Pancreas (tissue), 10 donors: ENCODE measurements around the gene ZNF511. TPM values are rescaled to one million over a fixed set of nuclear protein-coding genes. Genes with fewer than 3 reads are reported as not detected.

Experiments
- ATAC-seq, 4 donors: fragments of 200-7000 bp; cut with Tn5 transposase; one replicate each; pipeline versions ENCODE4 v1.8.0 to v1.9.1; 2020; ENCODE audit warnings: mild to moderate bottlenecking in 4 of 4, moderate library complexity in 4 of 4
- DNase-seq, 6 donors: peaks; one replicate each; pipeline ENCODE4 v3.0.0-alpha.2; 2020
- FAIRE-seq: peaks from 2 replicates; lab custom pipeline; 2012; peaks lifted over from hg19 to GRCh38; lab: Jason Lieb, UNC
- H3K27ac ChIP-seq, 4 donors: fragments of 200-600 bp; sonication (generic); 1 replicate in 3 of 4; 2 replicates in 1 of 4; pipeline versions ENCODE4 v1.5.0 to v1.8.0; 2020
- H3K27me3 ChIP-seq, 4 donors: fragments of 200-600 bp; one replicate each; pipeline ENCODE4 v1.8.0; 2021
- H3K36me3 ChIP-seq, 3 donors: fragments of 200-600 bp; sonication (generic) in 1 of 3; one replicate each; pipeline versions ENCODE4 v1.5.0 to v1.8.0; 2020 to 2021
- H3K4me1 ChIP-seq, 3 donors: fragments of 200-600 bp; one replicate each; pipeline ENCODE4 v1.8.0; 2021
- H3K4me3 ChIP-seq, 4 donors: fragments of 200-600 bp; sonication (generic) in 2 of 4; one replicate each; pipeline versions ENCODE4 v1.5.0 to v1.8.0; 2020 to 2021
- H3K9me3 ChIP-seq, 4 donors: fragments of 200-600 bp; one replicate each; pipeline ENCODE4 v1.8.0; 2021
- CTCF ChIP-seq, 4 donors: fragments of 200-600 bp; sonication (generic) in 3 of 4; IDR thresholded peaks; one replicate each; pipeline versions ENCODE4 v1.5.0 to v1.8.0; 2021; ENCODE audit warnings: antibody characterized with exemption in 4 of 4
- WGBS, 2 donors: extraction: QIAGEN DNeasy Blood & Tissue Kit; methylation state at CpG; one replicate each; pipeline ENCODE4 v1.1.7; 2013; 5-methylcytosine and 5-hydroxymethylcytosine counted together
- intact Hi-C, 3 donors: fragments of 100-400 bp; cut with DNase I; formaldehyde crosslinking; loops; one replicate each; pipeline versions ENCODE4 v1.11.1 to v1.14.2; 2022
- polyA plus RNA-seq, 2 donors: library from polyadenylated mRNA; stranded (reverse); fragments of 200-250 nt; gene quantifications; one replicate each; pipeline ENCODE4 v1.2.3, GENCODE V29; 2013
- total RNA-seq, 6 donors: library from RNA; stranded (reverse); fragmentation: NEBNext Ultra II Directional in 4 of 6; extraction: Animal tissue kit (Norgen Biotek cat#: 25700) in 4 of 6; gene quantifications; one replicate each; pipeline versions ENCODE4 v1.2.1 to v1.2.4, GENCODE V29; 2021 to 2023
- donor health status: healthy with polysubstance abuse.
- donor health status: DM: no; HTN: no; CAD: no; lungs with moderate emphysema.
- donor health status: DM: no; HTN: no; CAD: no.
- donor health status: control.
- donor health status: control.
- donor health status: Bipolar disorder and iron deficiency.
- donor health status: DM: yes; HTN: yes; CAD: no.
- donor health status: DM: no; HTN: no; CAD: no.
- donor health status: DM: no; HTN: no; CAD: no.
- donor health status: DM: yes; HTN: yes; CAD: no.

Gene ZNF511
- total and polyA plus RNA-seq, 8 donors, result 13.3 to 40.3 (median 17.3) TPM

- intact Hi-C loops, result no loop called here
- Histone ChIP-seq H3K27me3 (no peaks in the 10 kb centered on the region), H3K4me3 (no peak overlapping the region), H3K36me3 (peaks cover 0 to 82% (median 47%) of the 10 kb centered on the region in 3 donors), H3K9me3 (no peaks in the 10 kb centered on the region), H3K27ac (no peak overlapping the region), H3K4me1 (no peaks in the 10 kb centered on the region)
- FAIRE-seq (no peak), DNase-seq (peak in 1 of 6 donors; percentile 64), ATAC-seq (peak in 1 of 4 donors; percentile 13)
- TF ChIP-seq CTCF (IDR thresholded peaks at IDR 0.05), result no peak
- WGBS, 2 donors, result 92 to 93% methylated on average over 38 to 42 of the region's 42 CpGs
Measured at GRCh38 chr10:133295426-133296320, 13.0 kb upstream of the ZNF511 start.

- no peak for FAIRE-seq
- peaks cover 0 to 86% (median 47%) of the 10 kb centered on the region in 3 donors for H3K36me3 ChIP-seq
- no peaks in the 10 kb centered on the region for H3K9me3 ChIP-seq
- intact Hi-C loops, result no loop called here
- TF ChIP-seq CTCF (IDR thresholded peaks at IDR 0.05), result no peak
- H3K4me1 ChIP-seq, result no peaks in the 10 kb centered on the region
- DNase-seq, result peak in 1 of 6 donors; percentile 28
- H3K4me3 ChIP-seq, result no peak overlapping the region
- no peak overlapping the region for H3K27ac ChIP-seq
- WGBS, 2 donors, result 94 to 96% methylated on average over 10 of the region's 10 CpGs
- H3K27me3 ChIP-seq, result no peaks in the 10 kb centered on the region
- ATAC-seq, result no peak
Measured at GRCh38 chr10:133297504-133297903, 11.2 kb upstream of the ZNF511 start.

GRCh38 chr10:133298466-133298865, 10.2 kb upstream of the ZNF511 start:
- H3K4me3 ChIP-seq, result no peak overlapping the region
- FAIRE-seq (no peak), DNase-seq (peak in 1 of 6 donors; percentile 47), ATAC-seq (no peak)
- peaks cover 0 to 76% (median 39%) of the 10 kb centered on the region in 3 donors for H3K36me3 ChIP-seq
- 91 to 95% methylated on average over 14 of the region's 14 CpGs for WGBS, 2 donors
- no peaks in the 10 kb centered on the region for H3K4me1 ChIP-seq
- H3K27ac ChIP-seq, result no peak overlapping the region
- intact Hi-C loops, result no loop called here
- no peaks in the 10 kb centered on the region for H3K9me3 ChIP-seq
- H3K27me3 ChIP-seq, result no peaks in the 10 kb centered on the region
- TF ChIP-seq CTCF (IDR thresholded peaks at IDR 0.05), result no peak

- TF ChIP-seq CTCF (IDR thresholded peaks at IDR 0.05), result no peak
- Histone ChIP-seq H3K27me3 (no peaks in the 10 kb centered on the region), H3K4me1 (no peaks in the 10 kb centered on the region), H3K36me3 (peaks cover 0 to 68% (median 39%) of the 10 kb centered on the region in 3 donors), H3K4me3 (no peak overlapping the region), H3K27ac (no peak overlapping the region), H3K9me3 (no peaks in the 10 kb centered on the region)
- intact Hi-C loops, result no loop called here
- FAIRE-seq, result no peak
- ATAC-seq, result no peak
- WGBS, 2 donors, result 89 to 90% methylated on average over 10 of the region's 10 CpGs
- DNase-seq, result peak in 1 of 6 donors; percentile 31
Measured at GRCh38 chr10:133299224-133299623, 9.5 kb upstream of the ZNF511 start.

- intact Hi-C loops, result no loop called here
- Histone ChIP-seq H3K36me3 (peaks cover 0 to 63% (median 39%) of the 10 kb centered on the region in 3 donors), H3K4me3 (no peak overlapping the region), H3K9me3 (no peaks in the 10 kb centered on the region), H3K27ac (no peak overlapping the region), H3K4me1 (no peaks in the 10 kb centered on the region), H3K27me3 (no peaks in the 10 kb centered on the region)
- TF ChIP-seq CTCF (IDR thresholded peaks at IDR 0.05), result no peak
- WGBS, 2 donors, result 93 to 94% methylated on average over 14 of the region's 14 CpGs
- ATAC-seq (no peak), DNase-seq (peak in 1 of 6 donors; percentile 26), FAIRE-seq (no peak)
Measured at GRCh38 chr10:133299738-133300137, 9.0 kb upstream of the ZNF511 start.
